ENCODE measurements around the gene C4orf50.

The C4orf50 gene

DNA sequence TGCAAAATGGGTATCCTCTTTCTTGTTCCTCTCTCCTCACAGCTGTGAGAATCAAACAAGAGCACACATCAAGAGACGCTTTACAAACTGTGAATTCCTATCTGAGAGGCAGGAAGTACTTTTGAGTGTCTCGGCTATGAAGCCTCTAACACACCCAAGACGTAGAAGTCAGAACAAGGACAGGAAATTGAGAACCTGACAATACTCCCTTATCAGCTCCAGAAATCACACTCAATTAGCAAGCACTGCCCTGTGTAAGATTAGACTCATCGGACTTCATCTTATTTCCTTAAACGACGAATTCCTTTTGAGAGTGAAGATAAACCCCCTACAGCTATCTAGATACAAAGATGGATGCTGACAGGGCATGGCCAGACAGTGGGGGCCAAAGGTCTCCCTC, 74.7 kb downstream of the C4orf50 start:
- DNase-seq (ENCODE audit: low read depth) = no peak

DNA sequence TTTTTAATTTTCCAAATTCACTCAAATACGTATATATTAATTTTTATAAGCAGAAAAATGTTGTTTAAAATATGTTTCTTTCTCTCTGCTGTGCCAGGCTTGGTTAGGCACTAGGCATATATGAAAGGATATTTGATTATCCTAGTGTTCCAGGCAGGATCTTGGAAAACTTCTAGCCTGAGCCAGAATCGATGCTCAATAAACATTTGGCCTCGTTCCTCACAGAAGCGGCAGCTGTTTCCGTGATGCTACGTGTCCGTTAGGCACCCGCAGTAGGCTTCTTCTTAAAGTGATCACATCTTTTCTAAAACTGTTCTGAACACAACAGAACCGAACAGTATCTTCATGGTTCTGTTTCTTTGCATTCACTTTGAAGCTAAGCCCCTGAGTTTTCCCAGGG, 75.3 kb downstream of the C4orf50 start:
- no peak for DNase-seq (ENCODE audit: low read depth)

DNA sequence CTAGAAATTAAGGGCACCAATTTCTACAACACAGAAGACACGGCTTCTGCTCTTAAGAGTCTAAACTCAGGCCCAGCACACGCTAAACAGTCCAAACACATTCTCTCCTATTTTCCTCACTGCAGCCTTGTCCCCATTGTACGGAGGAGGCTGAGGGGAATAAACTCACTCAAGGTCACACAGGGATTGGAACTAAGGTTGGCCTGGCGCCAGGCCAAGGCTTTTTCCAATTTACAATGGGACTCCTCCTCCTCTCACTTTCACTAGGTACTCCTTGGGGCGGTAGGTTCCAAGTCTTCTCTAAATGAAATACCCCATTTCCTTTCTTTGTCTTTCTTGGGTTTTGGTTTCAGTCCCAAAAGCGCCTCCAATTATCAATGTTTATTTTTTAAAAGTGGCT, 76.6 kb downstream of the C4orf50 start:
- no peak for DNase-seq (ENCODE audit: low read depth)

DNA sequence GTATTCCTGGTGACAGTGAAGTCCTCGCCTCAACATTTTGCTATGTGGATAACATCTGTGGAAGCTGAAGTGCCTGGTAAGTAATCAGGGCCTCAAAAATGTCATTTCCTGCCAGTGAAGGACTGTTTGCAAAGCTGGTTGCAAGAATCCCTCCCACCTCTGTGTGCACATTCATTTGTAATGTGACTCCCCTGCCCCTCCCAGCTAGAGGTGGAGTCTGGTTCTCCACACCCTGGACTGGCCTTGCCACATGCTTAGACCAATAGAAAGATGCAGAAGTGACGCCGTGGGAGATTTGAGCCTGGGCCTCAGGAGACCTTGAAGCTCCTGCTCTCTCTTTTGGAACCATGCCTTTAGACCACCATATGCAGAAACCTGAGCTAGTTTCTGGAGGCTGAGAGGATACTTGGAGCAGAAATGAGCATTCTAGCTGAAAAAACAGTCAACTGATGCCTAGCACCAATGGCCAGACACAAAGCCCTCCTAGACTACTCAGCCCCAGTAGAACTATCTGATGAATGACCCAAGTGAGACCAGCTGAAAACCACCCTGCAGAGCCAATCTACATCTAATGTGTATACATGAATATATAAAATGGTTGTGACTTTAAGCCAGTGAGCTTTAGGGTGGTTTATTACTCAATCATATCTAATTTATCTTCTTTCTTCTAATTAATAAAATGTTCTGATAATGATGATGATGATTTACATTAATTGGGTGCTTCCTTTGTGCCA, 77.6 kb downstream of the C4orf50 start:
- no peak for DNase-seq (ENCODE audit: low read depth)

DNA sequence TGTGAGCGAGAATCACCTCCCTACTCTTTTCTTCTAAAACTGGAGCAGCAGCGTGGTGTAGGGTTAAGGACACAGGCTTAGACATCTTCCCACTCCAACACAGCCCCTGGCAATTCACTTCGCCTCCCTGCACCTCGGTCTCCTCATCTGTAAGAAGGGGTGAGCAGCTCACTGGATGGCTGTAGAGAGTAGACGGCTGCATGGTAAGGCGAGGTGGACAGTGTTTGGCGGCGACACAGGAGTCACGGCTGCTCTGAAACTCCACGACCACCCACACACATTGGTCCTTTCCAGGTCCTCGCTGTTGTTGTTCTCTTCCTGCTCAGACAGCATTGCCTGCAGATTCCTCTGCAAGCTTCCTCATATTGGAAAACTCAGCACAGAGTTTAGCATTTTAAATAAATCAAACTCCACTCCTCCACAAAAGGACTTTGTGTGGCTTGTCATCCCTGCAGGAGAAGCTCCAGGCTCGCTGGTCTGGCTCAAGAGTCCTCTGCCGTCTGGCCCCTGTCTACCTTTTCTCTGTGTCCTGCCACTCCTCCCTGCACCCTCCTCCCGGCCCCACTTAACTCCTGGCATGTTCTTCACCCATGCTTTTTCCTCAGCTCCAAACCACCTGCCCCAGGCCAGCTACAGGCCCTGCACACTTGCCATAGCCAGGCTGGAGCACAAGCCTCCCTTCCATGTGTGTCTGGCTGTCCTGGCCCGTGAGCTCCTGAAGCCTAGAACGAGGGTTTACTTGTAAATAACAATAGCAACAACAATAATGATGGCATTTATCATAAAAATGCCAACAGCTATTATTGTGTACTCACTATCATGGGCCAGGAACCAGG, 84.0 kb downstream of the C4orf50 start:
- DNase-seq (ENCODE audit: low read depth) = no peak

DNA sequence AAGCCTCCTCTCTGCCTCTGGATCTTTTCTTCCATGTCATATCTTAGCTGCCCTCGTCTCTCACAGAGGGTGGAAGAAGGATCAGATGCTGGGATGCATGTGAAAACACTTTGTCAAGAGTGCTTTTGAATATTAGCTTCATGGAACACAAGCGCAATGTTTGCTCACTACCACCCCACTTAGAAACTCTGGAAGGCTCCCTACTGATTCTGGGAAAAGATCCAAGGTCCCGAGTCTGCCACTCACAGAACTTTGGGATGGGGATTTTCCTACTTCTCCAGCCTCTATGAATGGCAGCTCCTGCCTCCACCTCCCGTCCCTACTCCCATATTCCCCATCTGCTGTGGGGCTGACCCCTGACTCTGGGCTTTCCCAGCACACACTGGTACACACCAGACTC, 85.1 kb downstream of the C4orf50 start:
- no peak for DNase-seq (ENCODE audit: low read depth)

DNA sequence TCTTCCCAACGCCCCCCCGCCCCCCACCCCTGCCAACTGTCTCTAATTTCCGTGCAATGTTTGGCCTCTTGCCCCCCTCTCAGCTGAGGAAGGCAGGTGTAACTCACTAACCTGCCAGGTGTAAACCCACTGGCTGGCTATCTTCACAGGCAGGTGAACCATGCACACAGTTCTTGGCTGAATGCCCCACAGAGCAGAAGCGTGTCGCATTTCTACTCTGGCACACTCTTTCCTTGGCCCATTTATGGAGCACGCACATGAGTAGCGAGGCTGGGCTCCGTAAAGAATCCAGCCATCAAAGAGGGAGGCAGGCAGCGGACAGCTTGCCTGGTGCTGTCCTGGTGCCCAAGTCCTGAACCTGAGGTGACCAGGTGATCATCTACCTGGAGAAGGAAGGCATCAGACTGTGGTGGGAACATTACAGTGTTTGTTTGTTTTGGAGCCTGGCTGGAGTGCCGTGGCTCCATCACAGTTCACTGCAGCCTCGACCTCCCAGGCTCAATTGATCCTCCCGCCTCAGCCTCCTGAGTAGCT, 86.1 kb downstream of the C4orf50 start:
- DNase-seq (ENCODE audit: low read depth) = no peak

DNA sequence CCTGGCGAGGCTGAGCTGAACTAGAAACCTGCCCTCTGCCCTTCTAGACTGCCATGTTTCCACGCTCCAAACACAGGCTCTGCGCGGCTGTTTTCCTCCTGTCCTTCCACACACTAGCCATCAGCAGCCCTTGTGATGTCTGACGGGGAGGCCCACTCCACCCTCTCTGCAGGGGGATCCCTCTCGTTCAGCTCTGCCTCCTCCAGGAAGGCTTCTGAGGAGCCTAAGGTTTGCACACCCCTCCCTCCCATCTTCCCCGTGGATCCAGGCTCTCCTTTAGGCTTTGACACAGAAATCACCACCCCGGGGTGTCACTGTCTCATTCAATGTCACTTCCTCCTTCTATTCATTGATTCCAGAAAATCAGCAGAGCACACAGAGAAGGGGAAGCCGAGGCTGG, 86.7 kb downstream of the C4orf50 start:
- DNase-seq (ENCODE audit: low read depth) = no peak

DNA sequence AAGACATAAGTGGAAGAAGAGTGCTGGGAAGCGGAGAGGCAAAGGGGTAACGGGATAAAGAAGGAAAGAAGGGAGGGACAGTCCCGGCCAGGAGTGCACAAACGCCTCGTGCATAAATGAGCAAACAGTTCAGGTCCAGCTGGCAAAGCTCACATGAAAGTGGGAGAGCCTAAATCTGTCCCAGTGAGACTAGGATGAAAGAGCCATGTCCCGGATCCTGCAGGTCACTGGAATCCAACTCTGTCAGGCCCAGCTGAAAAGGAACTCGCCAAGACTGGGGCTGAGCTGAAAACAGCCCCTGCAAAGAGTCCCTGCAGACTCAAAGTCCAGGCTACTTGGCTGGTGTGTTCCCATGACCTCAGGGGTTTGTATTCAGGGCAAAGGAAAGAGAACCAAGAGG, 87.4 kb downstream of the C4orf50 start:
- DNase-seq (ENCODE audit: low read depth) = no peak

DNA sequence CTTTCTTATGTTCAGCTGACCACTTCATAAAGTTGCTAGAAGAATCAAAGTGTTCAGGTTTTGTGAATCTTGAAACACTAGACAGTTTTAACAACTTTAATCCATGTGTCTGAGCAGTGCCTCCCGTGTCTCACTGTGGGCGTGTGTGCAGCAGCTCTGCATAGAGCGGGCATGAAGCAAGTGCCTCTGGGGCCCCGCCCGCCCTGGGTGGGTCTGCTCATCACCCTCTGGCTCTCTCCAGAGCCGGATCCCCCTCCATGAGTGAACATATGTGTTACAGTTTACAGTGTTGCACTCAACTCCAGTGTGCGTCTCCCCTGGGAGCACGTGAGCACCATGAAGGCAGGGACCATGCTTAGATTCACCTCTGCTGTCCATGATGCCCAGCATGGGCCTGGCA, 87.8 kb downstream of the C4orf50 start:
- DNase-seq (ENCODE audit: low read depth) = no peak

DNA sequence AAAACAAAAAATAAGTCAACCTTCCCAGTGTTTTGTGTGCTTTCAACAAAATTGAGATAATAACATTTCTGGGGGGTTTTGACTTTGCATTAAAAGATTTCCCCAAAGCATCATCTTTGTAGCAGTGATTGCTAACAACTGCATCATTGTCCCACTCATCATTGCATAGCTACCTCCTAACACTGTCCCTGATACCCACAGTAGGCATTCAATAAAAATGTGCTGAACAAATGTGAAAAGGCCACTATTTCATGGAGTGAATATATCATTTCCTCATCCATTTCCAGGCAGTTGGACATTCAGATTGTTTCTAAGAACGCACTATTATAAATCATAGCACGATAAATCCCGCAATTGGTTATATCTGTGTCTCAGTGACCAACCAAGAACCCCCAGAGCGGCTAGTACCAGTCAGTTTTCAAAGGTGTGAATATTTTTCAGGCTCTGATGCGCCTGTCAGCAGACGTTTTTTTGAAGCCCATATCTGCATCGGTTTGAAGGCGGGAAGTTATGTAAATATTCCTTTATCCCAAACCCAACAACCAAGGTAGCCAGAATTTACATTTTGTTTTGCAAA, 89.3 kb downstream of the C4orf50 start:
- no peak for DNase-seq (ENCODE audit: low read depth)

DNA sequence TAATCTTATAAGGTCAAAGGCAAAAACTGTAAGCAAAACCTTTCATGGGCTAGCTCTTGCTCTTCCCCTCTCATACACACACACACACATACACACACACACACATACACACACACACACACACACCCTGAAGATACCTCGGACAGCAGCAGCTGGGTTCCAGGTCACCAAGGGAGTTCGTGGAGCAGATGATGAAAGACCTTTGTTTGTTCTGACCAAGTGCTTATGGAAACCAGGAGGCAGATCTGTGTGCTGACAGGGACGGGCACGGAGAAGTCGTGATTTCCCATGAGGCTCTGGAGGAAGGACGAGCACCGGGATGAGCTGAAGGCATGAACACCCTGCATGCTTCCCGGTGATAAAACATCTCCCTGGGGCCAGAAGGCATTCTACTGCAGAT, 90.0 kb downstream of the C4orf50 start:
- DNase-seq (ENCODE audit: low read depth) = no peak

DNA sequence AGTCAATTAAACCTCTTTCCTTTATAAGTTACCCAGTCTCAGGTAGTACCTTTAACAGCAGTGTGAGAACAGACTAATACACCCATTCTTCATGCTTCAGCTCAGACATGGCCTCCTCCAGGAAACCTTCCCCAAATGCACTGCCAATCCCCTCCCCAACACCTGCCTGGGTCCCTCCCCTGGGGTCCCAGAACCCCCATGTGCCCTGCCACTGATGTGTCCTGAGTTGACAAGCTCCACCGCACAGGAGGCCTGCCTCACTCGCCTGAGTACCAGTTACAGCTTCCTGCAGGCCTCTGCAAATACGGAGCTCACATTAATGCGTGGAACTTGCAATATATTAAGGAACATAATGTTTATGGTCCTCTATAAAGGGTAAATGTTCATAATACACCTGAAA, 90.5 kb downstream of the C4orf50 start:
- DNase-seq (ENCODE audit: low read depth) = no peak

DNA sequence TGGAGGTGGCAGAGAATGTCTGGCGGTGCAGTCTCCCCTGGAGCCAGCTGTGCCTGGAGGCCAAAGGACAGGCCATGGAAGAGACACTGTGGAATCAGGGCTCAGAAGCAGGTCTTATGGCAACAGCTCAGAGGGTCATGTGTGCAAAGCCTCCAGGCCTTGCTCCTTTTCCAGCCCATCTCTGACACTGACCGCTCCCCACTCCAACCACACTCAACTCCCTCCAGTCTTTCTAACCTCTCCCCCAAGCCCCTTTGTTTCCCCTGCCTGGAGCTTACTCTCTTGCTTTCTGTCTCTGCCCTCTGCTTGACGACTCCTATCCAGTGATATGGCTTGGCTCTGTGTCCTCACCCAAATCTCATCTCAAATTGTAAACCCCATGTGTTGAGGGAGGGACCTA, 91.1 kb downstream of the C4orf50 start:
- DNase-seq (ENCODE audit: low read depth) = no peak

DNA sequence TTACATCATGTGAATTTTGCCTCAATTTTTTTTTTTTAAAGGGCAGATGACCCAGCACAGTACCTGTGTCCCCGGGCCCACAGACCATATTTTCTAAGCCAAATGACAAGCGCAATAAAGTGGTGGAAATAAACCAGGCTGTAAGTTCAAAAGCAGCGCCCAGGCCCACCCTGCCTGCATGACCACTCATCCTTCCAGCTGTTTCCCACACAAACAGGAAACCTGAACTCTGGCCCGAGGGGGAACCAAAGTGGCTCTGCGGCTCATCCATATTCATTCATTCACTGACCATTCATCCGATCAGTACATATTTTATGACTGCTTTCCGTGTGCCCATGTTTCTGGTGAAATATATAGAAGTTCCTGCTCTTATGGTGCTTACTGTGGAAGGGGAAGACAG, 91.6 kb downstream of the C4orf50 start:
- no peak for DNase-seq (ENCODE audit: low read depth)

DNA sequence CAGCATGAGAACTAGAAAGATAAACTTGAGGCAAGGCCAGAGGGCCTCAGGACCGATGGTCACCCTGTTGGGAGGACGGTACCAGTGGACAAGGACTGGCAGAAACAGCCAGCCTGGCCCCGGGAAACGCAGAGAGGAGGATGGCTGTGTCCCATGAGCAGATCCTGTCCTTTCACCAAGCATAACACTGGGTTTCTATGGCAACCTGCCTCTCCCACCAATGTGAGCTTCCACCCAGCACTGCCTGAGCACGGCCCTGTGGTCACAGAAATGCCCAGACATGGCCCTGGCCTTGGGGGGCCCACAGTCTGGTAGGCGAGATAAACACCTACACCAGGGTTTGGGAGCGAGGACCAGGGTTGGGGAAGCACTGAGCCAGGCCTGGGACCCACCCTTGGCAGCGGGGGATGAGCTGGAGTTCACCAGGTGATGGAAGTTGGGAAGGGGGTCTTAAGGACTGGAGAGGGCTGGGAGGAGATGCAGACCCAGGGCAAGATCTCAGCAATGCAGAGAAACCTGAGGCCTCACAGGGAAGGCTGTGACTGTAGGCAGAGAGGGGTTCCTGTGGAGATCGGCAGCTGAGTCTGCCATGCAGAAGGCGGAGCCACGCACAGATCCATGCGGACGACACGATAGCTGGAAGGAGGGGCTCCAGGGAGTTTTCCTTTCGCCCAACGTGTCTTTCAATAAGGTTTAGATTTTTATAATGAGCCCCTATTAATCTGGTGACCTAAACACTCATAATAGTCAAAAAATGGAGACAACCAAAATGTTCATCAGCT, 92.6 kb downstream of the C4orf50 start:
- DNase-seq (ENCODE audit: low read depth) = no peak

DNA sequence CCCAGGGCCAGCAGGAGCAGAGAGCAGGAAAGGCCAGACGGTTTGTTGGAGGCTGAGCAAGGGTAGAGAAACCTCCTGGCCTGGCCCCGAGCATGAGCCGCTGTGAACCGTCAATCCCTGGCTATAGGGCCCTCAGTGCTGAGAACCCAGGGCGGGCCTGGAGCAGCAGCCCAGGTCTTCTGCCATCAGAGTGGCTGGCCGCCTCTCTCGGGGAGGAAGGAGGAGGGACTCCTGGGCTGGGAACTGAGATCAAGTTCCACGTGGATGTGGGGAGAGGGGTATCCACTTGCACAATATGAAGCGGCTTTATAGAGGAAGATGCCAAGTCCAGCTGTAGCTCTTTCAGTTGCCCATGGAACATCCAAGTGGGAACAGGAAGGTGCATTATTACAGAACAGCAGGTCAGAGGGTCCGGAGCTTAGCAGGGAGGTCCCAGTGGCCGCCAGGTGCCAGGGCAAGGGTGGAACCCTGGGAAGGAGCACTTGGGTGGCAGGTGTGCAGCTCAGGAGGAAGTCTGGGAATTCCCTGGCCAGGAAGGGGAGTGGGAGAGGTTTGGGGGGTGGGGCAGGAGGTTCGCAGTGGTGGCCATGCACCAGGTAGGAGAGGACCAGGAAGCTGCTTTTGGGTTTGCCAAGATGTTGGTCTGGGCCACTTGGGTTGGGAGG, 93.6 kb downstream of the C4orf50 start:
- no peak for DNase-seq (ENCODE audit: low read depth)

DNA sequence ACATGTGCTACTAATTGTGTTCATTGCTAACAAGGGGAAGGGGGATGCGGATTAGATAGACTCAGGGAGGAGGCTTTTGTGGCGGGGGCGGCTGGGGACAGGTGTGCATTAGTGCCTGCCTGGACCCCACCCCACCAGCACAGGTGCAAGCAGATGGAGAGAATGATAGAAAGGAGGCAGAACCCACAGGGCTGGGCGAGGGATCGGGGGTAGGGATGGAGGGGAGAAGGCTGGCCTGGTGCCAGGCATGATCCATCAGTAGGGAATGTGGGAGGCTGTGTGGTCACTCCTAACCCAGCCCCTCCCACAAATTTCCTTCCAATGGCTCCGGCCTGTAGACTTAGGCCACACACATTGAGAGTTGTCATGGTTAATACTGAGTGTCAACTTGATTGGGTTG, 94.9 kb downstream of the C4orf50 start:
- DNase-seq (ENCODE audit: low read depth) = no peak

DNA sequence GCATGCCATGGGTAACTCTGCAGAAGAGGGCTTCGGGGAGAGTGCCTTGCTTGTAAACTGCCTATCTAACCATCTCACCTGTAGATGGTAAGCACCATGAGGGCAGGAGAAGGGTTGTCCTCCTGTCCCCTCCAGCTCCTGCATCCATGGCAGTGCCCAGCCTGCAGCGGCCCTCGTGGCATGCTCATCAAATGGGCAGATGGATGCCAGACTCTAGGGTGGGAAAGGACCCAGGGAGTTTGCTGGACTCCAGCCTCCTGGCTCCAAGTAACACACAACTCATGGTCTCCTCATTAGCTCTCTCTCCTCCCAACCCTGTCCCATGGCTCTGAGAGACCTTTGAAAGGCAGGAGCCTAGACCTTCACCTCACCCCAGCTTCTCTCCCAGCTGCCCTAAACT, 95.7 kb downstream of the C4orf50 start:
- no peak for DNase-seq (ENCODE audit: low read depth)

DNA sequence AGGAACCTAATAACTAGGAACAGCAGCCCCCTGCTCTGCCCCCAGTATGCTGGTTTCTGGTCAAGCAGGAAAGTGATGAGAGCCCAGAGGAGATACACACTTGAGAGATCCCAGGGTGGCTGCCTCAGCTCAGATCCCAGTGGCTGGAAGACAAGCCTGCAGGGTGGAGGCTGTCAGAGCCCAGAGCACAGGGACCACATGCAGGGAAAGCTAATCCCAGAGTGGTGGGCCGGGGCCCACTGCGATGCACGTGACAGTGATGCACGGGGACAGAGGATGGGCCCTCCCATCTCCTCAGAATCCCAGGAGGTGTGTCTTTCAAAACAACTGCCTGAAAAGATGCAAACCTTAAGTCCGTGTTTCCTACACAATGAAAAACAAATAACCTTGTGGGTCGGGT, 96.2 kb downstream of the C4orf50 start:
- DNase-seq (ENCODE audit: low read depth) = no peak

DNA sequence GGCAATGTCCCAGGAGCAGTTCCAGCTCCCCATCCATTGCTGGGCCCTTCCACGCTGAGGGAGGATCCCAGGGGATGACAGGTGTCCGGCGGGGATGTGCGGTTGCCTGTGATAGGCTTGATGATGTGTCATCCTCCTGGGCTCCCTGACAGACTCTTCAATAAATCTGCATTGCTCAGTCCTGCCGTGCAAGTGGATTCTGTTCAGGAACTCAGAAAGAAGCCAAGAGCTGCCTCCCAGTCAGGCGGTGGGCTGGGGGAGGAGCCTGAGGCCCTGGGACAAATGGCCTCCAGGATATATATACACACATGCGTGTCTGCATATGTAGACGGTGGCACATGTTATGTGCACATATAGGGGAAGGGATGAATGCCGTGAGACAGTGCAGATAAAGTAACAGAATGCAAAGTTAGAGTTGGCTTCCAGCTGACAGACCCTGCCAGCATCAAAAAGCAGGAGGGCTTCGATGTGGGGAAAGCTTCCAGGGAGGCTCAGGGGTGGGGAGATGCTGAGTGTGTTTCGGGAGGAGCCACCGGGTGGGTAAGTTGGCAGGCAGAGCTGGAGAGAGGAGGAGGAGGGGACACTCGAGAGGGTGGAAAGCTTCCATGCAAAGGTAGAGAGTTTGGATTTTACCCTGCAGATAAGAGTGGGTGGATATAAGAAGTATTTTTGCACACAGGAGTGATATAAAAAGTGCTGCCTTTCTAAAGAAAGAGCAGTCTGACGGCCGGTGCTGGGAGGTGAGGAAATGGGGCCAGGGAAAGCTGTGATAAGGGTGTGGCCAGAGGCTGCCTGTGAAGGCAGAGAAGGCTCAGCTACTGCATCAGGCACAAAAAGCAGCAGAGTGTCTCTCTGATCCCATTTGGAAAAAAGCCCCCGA, 96.9 kb downstream of the C4orf50 start:
- DNase-seq (ENCODE audit: low read depth) = no peak
